Measurements from ENCODE around the gene TNS2. TPM values are rescaled to one million over a fixed set of nuclear protein-coding genes. Genes with fewer than 3 reads are reported as not detected.

Gene TNS2
- total RNA-seq, 1 donor from 2014 or later: 116 TPM

- no peak for TF ChIP-seq CTCF (IDR thresholded peaks at IDR 0.05)
- no peak overlapping the region for H3K4me3 Mint-ChIP-seq (ENCODE audit: unreplicated experiment)
- H3K4me1 Mint-ChIP-seq (ENCODE audit: unreplicated experiment): peaks cover 11% of the 10 kb centered on the region
- H3K9me3 Mint-ChIP-seq (ENCODE audit: unreplicated experiment): no peaks in the 10 kb centered on the region
- peak overlapping the region; percentile 35 for H3K27ac Mint-ChIP-seq (ENCODE audit: unreplicated experiment)
- H3K36me3 Mint-ChIP-seq (ENCODE audit: unreplicated experiment): peaks cover 60% of the 10 kb centered on the region
- H3K27me3 Mint-ChIP-seq (ENCODE audit: unreplicated experiment): no peaks in the 10 kb centered on the region
- DNase-seq (ENCODE audit: extremely low spot score, unreplicated experiment): no peak
Observed at GRCh38 chr12:53034459-53034858, 15.4 kb upstream of the TNS2 start.

GRCh38 chr12:53036802-53037201, 13.1 kb upstream of the TNS2 start:
- Mint-ChIP-seq H3K4me1 (ENCODE audit: unreplicated experiment) (peaks cover 11% of the 10 kb centered on the region), H3K36me3 (ENCODE audit: unreplicated experiment) (peaks cover 64% of the 10 kb centered on the region), H3K27me3 (ENCODE audit: unreplicated experiment) (no peaks in the 10 kb centered on the region)

GRCh38 chr12:53039851-53040250, 10.0 kb upstream of the TNS2 start:
- peaks cover 50% of the 10 kb centered on the region for H3K36me3 Mint-ChIP-seq (ENCODE audit: unreplicated experiment)

More at GRCh38 chr12:53036802-53037201, 13.1 kb upstream of the TNS2 start:
- Mint-ChIP-seq H3K27ac (ENCODE audit: unreplicated experiment) (no peak overlapping the region), H3K4me3 (ENCODE audit: unreplicated experiment) (no peak overlapping the region), H3K9me3 (ENCODE audit: unreplicated experiment) (no peaks in the 10 kb centered on the region)
- TF ChIP-seq CTCF (IDR thresholded peaks at IDR 0.05): no peak
- DNase-seq (ENCODE audit: extremely low spot score, unreplicated experiment): no peak

GRCh38 chr12:53042607-53043454, 7.0 kb upstream of the TNS2 start:
- peaks cover 45% of the 10 kb centered on the region for H3K4me1 Mint-ChIP-seq (ENCODE audit: unreplicated experiment)
- no peak for TF ChIP-seq CTCF (IDR thresholded peaks at IDR 0.05)
- DNase-seq (ENCODE audit: extremely low spot score, unreplicated experiment): no peak
- H3K27ac Mint-ChIP-seq (ENCODE audit: unreplicated experiment): peak overlapping the region; percentile 42
- H3K36me3 Mint-ChIP-seq (ENCODE audit: unreplicated experiment): peaks cover 34% of the 10 kb centered on the region
- H3K27me3 Mint-ChIP-seq (ENCODE audit: unreplicated experiment): no peaks in the 10 kb centered on the region
- no peak overlapping the region for H3K4me3 Mint-ChIP-seq (ENCODE audit: unreplicated experiment)
- H3K9me3 Mint-ChIP-seq (ENCODE audit: unreplicated experiment): no peaks in the 10 kb centered on the region

More at GRCh38 chr12:53039851-53040250, 10.0 kb upstream of the TNS2 start:
- Mint-ChIP-seq H3K4me3 (ENCODE audit: unreplicated experiment) (no peak overlapping the region), H3K27ac (ENCODE audit: unreplicated experiment) (no peak overlapping the region), H3K4me1 (ENCODE audit: unreplicated experiment) (peaks cover 24% of the 10 kb centered on the region), H3K9me3 (ENCODE audit: unreplicated experiment) (no peaks in the 10 kb centered on the region), H3K27me3 (ENCODE audit: unreplicated experiment) (no peaks in the 10 kb centered on the region)
- no peak for TF ChIP-seq CTCF (IDR thresholded peaks at IDR 0.05)
- DNase-seq (ENCODE audit: extremely low spot score, unreplicated experiment): no peak

- peaks cover 24% of the 10 kb centered on the region for H3K36me3 Mint-ChIP-seq (ENCODE audit: unreplicated experiment)
- DNase-seq (ENCODE audit: extremely low spot score, unreplicated experiment): no peak
- H3K27me3 Mint-ChIP-seq (ENCODE audit: unreplicated experiment): no peaks in the 10 kb centered on the region
- no peak for TF ChIP-seq CTCF (IDR thresholded peaks at IDR 0.05)
- H3K9me3 Mint-ChIP-seq (ENCODE audit: unreplicated experiment): no peaks in the 10 kb centered on the region
- peaks cover 47% of the 10 kb centered on the region for H3K4me1 Mint-ChIP-seq (ENCODE audit: unreplicated experiment)
- peak overlapping the region; percentile 100 for H3K27ac Mint-ChIP-seq (ENCODE audit: unreplicated experiment)
- no peak overlapping the region for H3K4me3 Mint-ChIP-seq (ENCODE audit: unreplicated experiment)
Observed at GRCh38 chr12:53044052-53044581, 5.7 kb upstream of the TNS2 start.
